Stimulated activated CD4-positive, alpha-beta T cell treated with anti-CD3 and anti-CD28 coated beads, Interleukin-12 subunit alpha, Interleukin-12 subunit beta, amount 100 ng/mL, for 48 hours (primary cell): Measurements from ENCODE around the gene MSX1.

Source experiments
- DNase-seq, 3 donors: peaks; one replicate each; pipeline ENCODE4 v3.0.0-alpha.2; 2020; ENCODE audit warnings: low read depth in 2 of 3, low spot score in 1 of 3

The MSX1 gene

DNA sequence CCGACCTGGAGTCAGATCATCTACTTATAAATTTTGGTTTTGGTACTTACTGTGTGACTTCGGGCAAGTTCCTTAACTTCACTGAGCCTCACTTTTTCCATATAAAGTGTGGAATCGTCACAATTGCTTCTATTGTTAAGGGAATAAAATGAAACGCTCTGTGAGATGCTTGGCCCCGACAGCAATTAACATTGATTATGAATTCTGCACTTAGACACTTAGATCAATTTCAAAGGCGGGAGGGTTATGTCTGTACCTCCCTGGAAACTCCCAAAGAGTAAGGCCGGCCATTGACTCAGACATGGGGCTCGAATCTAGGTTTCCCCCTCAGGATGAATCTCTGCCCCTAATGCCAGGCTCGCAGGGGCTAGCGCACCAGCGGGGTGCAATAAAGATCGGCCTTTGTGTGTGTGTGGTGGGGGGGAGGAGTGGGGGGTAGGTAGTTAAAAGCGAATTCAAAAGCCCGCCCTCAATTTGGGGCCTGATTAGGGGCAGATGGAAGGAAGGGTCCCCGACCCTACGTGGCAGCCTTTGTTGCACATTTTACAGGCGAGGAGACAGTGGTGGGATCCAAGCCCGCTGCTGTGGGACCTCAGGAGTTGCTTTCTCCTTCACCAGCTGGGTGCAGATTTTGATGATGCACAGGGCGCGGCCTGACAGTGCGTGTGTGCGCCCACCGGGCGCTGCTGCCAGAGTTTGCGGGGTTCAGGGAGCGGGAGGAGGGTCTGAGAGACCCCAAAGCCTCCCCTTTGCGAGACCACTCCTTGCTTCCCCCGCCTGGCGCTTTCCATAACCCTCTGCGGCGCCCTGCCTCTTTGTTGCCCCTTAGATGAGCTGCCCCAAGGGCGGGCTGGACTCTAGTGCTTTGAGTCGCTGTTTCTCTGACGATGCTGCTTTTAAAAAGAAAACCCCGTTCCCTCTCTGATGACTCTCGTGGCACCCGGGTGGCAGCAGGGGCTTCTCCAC, 9.6 kb downstream of the MSX1 start:
- DNase-seq, result no peak

DNA sequence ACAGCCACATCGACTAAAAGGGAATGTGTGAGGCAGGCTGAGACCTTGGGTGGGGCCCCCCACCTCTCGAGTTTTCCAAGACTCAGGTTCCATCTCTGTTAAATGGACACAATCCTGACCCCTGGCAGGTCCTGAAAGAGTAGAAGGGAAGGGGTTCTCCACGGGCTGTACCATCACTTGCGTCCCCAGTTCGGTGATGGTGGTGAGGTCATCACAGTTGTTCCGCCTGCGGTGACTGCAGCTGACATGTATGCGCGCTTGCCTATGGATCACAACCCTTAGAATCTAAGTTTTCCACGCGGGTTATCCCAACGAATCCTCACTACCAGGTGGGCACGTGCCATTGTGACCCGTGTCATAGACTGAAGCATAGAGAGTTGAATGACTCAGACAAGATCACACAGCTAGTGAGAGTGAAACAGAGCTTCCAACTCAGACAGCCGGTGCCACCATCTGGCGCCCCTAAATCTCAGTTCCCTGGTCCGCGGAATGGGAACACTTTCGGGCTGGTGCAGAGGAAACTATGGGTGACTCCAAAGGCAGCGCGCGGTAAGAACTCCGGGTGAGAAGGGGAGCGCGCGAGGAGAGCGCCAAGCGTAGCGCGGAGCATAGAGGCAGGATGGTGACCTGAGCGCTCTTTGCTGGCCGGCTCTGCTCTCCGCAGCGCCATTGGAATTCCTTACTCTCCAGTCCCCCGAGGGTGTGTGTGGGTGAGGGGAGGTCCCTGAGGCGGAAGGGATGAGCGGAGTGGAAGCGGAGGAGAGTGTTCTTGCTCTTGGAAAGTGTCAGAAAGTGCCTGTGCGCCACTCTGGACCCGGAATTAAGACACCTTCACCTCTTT, 10.5 kb downstream of the MSX1 start:
- DNase-seq, result no peak

DNA sequence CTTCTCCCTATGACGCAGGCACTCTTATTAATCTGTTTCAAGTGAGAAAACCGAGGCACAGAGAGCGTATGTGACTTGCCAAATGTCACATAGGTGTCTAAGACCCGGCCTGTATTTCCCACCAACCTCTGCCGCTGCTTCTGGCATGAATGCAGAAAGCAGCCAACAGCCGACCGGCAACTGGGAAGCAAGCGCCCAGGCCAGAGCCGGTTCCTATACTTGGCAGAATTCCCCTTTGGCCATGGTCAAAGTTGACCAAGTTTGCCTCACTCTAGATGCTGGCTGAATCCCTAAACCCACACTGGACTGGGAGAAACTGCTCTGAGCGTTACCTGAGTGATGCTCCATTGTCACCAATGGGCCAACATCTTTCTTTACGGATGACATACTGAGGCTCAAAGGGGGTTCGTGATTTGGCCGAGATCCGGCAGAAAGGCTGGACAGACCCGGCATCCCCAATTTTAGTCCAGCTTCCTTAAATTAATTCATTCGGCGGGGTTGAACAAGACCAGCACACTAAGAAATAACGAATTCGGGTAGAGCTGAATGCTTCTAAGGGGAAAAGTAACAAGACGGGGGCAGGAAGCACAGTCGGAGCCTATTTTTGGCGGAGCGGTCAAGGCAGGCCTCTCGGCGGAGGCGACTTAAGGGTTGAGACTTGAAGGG, 11.2 kb downstream of the MSX1 start:
- DNase-seq, result no peak

DNA sequence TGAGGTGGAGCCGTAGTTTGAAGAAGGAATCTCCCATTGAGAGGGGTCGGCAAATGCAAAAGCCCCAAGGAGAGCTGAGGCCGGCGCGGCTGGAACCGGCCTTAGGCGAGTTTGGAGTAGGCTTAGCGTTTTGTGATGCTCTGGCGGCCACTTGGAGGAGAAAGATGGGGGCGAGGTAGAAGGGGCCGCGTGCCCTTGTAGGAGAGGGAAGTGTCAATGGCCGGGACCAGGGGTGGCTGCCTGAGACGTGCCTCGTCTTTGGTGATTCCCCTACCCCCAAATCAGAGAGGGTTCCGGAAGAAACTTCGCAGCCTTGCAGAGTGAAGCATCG, 11.7 kb downstream of the MSX1 start:
- no peak for DNase-seq

DNA sequence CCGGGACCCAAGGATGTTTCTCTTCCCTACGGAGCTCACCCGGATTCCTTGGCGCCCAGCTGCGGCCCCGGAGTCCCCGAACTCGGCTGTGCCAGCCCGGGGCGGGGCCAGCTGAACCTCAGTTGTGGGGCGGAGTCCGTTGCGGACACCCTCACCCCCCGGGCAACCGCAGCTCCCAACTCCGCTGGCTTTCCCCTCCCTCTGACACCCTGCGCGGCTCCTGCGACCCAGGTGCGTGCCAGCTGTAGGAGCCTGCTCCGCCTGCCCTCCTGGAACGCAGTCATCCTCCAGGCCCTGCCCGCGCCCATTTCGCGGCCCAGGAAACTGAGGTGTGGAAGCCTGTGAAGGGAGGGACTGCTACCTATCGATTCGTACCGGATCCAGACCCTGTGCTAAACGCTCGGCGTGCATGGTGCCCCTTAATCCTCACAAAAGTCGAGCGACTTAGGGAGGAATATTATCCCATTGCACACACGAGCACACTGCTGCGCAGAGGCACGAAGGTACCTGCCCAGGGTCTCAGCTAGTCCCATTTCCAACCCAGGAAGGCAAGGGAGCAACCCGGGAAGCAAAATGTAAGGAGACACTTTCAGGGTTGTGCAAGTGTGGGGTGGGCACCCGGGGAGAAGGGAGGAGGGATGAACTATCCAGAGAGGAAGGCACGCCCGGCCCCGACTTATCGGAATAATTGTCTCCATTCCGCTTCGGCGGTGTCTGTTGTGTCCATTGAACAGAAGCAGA, 12.3 kb downstream of the MSX1 start:
- DNase-seq, result no peak

DNA sequence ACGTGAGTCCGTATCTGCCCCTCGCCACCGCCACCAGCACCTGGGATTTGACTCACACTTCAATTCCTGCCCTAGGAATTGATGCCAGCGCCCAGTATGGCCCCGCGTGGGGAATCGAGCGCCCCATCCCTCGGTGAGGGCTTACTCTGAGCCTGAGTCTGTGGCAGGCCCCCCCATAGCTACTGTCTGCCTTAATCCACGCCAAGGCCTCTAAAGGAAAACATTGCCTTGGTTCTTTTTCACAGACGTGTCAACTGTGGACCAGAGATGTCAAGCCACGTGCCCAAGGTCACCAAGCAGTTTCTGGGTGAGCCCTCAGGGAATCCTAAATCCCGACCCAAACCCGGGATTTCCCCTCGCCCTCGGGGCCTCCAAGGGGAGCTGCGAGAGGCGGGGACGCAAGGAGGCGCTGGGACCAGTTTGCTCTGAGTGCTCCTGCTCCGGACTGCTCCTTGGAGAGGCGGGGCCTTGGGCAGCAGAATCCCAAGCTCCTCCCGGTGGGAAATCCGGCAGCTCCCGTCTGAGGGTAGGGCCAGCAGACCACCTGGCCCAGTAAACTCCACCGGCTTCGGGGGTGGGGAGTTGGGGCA, 12.9 kb downstream of the MSX1 start:
- no peak for DNase-seq

DNA sequence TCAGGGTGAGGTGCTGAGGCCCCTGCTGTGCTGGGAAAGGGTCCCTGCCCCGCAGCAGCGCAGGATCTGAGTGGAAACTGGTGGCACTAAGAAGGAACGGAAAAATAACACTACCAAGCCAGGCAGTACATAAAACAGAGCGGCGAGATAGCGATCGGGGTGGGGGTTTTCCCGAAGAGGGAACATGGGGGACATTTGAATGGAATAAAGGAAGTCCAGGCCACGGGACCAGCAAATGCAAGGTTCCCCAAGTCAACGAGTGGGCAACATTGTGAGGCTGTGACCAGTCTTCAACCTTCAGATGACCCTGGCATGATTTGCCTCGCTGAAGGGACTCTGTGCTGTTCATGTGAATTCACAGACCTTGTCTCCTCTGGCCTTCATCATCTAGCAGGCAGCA, 13.7 kb downstream of the MSX1 start:
- DNase-seq, result no peak

DNA sequence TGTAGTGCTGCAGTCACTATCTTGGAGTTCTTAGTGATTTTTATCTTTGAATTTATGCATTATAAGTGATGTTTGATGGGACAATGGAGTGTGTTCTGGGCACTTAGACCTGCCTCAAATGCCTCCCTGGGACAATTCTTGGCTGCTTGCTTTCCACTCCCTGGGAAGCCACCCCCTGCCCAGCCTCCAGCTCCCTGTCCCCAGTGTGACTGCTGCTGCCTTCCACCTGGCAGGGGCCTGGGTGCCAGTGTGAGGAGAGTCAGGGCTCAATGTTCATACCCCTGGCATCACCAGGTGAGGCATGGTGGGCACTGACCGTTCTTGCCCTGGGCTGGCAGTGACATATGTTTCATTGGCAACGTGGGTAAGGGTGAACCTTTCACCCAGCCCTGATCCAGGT, 14.8 kb downstream of the MSX1 start:
- DNase-seq, result no peak

DNA sequence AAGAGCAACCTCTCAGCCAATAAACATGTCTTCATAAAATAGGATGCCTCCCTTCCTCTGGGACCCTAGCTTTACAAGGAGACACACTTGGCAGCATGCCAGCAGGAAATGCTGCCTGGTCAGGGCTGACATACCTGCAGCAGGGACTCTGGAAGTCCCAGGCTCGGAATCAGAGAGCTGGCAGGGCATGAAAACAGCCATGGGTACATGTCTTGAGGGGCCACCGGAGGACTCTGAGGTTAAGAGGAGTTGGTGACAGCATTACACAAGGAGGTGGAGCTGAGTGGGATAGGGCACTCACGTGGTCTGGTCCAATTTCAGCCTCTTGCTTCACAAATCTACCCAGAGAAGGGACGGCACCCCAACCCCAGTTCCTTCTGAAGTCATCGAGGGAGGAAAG, 15.7 kb downstream of the MSX1 start:
- DNase-seq, result no peak

DNA sequence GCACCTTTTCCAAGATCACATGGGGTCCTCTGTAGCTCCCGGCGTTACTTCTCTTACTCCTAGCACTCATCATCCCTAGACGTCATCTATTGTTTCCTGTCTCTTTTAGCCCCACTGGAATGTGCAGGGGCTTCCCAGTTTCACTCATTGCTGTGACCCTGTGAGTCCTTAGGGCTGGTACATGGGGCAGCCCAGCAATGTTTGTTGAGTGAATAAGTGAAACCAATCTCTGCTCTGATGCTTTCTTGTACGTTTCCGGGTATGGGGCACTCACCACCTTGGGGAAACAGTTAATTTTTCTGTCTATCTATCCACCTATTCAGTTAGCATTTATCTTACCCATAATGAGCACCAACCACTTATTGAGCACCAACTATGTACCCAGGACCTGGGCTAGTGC, 16.1 kb downstream of the MSX1 start:
- DNase-seq, result no peak

DNA sequence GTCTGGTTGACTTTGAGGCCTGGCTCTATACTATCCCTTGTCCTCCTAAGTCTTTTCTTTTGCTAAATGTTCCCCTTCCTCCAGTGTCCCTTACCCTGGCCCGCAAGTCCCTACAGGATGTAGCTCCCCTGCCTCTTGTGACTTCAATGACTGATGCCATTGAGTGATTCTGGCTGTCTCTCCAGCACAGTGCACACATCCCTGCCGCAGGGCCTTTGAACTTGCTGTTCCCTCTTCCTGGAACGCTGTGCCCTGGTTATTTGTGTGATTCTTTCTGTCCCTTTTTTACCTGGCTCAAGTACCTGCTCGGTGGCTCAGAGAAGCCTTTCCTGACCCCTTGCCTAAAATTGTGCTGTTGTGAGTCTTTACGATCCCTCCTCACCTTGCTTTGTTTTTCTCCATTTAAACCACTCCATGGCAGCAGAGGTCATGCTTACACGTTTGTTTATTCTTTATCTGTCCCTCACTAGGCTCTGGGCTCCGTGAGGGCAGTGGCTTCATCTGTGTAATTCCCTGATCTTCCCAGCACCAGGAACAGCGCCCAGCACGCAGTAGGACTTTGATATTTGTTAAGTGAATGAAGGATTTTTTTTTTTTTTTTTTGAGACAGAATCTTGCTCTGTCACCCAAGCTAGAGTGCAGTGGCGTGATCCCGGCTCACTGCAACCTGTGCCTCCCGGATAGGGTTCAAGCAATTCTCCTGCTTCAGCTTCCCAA, 17.6 kb downstream of the MSX1 start:
- no peak for DNase-seq

DNA sequence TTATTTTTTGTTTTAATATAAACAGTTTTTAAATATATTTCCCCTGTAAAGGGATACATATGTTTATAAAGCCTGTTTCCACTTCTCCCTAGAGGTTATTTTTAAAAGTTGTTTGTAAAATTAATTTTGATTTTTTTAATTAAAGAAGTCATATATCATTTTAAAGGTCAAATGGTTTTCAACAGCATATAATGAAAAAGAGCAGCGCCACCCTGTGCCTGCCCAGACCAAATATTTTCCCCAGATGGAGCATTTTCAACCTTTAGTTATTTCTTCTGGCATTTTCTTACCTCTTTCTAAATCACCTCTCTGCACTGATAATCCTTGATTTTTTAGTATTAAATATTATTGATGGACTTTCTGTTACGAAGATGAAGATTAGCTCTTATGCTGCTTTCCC, 21.0 kb downstream of the MSX1 start:
- DNase-seq, result no peak

DNA sequence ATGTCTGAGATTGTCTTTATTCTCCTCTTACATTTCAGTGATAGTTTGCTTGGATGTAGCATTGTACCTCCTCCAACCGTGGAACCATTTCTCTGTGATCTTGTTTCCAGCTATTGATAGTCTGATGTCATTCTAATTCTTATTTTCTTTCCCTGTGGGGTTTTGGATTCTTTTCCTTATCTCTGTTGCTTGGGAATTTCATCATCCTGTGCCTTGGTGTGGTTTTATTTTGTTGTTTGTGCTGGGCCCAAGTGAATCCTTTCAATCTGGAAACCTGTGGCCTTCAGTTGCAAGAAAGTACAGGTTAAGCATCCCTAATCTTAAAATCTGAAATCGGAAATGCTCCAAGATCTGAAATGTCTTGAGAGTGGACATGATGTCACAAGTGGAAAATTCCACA, 22.0 kb downstream of the MSX1 start:
- DNase-seq, result no peak

DNA sequence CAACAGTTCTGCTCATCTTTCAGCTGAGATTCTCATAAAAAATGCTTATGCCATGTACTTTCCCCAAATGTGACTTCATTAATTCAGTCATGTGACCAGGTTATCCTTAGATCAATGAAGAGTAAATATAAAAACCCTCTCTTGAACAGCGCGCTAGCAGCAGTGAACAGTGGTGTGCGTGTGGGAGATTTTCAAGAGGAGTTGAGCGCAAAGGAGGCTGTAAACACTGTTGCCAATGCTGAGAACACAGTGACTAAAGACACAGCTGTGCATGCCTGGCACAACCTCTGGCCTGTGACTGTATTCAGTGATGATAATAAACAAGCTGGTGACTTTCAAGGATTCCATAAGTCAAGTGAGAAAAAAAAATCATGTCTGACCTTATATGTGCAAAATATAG, 25.1 kb downstream of the MSX1 start:
- no peak for DNase-seq

DNA sequence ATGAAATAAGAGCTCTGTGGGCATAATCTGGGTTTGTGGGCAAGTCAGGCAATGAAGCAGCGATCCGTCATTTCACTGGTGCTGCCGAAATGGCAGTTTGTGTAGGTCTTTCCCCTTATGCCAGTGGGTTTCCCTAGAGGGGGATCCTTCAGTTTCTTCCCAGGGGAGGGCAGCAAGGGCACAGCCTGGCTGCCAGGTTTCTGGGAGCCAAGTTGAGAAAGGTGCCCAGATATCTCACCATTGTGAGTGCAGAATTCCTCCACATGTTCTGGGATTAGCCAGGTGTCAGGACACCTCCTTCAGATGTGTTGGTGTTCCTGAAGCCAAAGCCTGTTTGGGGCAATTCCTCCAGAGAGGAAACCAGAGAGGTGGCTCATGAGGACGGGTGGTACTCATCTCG, 28.0 kb downstream of the MSX1 start:
- DNase-seq, result no peak

DNA sequence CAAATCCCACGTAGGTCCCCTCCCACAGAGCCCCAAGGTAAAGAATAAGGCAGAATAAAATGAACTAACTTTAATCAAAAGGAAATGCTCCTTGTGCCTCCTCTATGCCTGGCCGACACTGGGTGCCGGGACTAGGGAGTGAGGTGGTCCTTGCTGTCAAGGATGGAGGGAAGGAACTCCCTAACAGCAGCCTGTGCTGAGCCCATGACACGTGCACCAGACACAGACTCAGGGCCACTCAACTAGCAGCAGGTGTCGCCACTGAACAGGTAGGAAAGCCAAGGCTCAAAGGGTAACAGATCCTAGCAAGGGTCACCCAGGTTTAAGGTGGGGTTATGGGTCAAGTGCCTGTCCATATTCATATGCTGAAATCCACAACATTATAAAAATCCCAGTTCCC, 29.2 kb downstream of the MSX1 start:
- no peak for DNase-seq

DNA sequence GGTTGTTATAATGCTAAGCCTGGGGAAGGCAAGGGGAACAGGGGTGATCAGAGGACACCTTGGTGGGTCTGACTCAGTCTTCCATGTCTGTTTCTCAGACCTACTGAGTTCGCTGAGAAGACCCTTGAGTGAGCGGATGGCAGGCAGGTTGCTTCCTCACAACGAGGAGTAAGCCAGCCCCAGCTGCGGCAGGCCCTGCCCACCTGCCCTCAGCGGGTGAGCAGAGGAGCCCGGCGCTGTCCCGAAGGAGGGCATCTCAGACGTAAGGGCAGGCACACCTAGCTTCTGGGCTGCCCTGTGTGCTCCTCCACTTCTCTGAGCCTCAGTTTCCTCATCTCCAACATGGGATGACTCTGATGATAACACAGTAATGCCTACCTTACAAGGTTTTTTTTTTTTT, 30.3 kb downstream of the MSX1 start:
- no peak for DNase-seq

DNA sequence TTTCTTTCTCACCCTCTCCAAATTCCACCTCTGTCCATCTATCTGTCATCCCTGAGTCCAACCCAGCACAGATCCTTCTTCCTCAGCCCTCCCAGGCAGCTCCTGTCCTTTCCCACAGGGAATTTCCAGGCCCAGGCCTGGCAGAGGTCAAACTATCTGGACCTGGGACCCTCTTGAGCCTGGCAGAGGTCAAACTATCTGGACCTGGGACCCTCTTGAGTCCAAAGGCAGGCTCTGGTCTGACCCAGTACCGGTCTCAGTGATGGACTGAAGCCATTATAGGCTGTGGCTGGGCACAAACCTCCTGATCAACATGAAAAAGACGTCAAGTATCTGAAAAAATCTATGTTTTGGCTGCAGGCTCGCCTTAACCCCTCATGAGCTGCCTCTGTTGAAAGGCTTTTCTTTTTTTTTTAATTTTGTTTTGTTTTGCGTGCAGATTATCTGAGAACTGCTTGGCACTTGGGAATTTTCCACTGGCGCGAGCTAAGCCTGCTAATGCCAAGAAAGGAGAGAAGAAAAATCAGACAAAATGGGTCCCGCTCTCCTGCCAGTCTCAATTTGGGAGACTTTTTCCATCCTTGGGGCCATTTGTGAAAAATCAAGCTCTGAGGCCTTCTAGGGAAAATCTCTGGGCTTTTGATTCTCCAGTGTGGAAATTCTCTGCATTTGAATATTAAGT, 31.2 kb downstream of the MSX1 start:
- no peak for DNase-seq

DNA sequence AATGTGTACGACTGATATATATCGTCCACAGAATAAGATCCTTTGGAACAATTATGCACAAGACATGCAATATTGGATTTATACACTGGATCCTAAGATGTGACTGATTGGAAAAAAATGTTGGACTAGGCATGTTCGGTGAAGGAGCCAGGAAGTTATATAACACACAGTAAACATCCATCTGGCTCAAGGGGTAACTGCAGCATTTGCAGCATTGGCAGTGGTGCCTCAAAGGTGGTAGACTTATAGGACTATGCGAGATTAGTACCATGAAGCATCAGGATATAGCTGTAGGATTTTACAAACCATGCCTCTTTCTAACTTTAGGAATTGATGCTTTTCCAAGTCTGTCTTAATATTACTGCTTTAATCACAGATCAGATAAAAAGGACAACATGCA, 34.3 kb downstream of the MSX1 start:
- DNase-seq, result no peak
